NCI-H1048 (cell line): Measurements from ENCODE around the gene MRPL24.
A peak's percentile ranks its signal among the peaks of the same experiment; 100 is the strongest.

Experiments used
- DNase-seq: peaks from one replicate; lab custom pipeline; 2025; lab: John Stamatoyannopoulos, UW

Gene MRPL24

GRCh38 chr1:156692441-156692924 lies 48.4 kb downstream of the MRPL24 start:
- no peak for DNase-seq

GRCh38 chr1:156691665-156692440 lies 49.0 kb downstream of the MRPL24 start:
- no peak for DNase-seq

- DNase-seq = no peak
Measured at GRCh38 chr1:156691191-156691590, 49.7 kb downstream of the MRPL24 start.

GRCh38 chr1:156690675-156691036 lies 50.2 kb downstream of the MRPL24 start:
- DNase-seq = no peak

- DNase-seq = no peak
Measured at GRCh38 chr1:156689953-156690674, 50.8 kb downstream of the MRPL24 start.

GRCh38 chr1:156689035-156689952 lies 51.6 kb downstream of the MRPL24 start:
- DNase-seq = peak; percentile 62
